Globus pallidus (tissue), 1 donor: Measurements from ENCODE around the gene AKAIN1.
A peak's percentile ranks its signal among the peaks of the same experiment; 100 is the strongest.

ENCODE experiments used
- DNase-seq: peaks from one replicate; pipeline ENCODE4 v3.0.0-alpha.2; 2015; ENCODE audit warnings: low spot score

AKAIN1 gene, protein sequence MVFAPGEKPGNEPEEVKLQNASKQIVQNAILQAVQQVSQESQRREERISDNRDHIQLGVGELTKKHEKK

DNA sequence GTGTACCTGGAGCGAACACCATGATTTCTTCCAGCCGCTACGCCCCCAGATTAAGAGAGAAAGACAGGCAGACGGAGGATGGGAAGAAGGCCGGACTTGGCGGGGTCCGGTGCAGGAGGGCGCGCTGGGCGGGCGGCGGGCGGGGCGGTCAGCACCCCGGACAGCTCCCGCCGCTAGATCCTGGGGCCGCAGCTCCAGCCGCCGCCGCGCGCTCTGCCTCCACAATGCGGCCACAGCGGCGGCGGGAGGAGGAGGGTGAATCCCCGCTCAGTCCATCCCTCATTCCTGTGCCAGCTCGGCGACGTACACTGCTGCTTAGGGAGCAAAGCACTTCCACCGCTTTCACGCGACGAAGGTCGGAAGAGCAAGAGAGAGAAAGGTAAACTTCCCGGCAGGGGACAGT is at the start of gene AKAIN1:
Gene AKAIN1 (minus strand): TSS at position 226 of the 403 bp plus-strand sequence. CDS start 204 bp downstream, at position 22.
- peak; percentile 23 for DNase-seq

DNA sequence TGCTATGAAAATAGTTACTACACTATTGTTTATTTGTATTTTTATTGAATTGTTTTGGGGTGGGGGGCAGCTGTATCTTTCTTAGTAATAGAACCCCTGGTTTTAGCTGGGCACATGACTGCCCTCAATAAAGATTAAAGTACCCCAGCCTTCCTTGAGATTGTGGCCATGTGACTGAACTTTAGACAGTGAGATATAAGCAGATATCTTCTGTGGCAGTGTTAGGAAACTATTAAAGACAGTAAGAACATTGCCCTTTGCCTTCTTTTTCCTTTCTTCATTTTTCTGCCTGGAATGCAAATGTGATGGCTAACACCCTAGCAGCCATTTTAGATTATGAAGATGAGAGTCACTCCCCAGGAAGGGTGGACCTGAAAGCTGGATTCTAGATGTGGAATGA is 47.9 kb upstream of the AKAIN1 start:
- DNase-seq = no peak

DNA sequence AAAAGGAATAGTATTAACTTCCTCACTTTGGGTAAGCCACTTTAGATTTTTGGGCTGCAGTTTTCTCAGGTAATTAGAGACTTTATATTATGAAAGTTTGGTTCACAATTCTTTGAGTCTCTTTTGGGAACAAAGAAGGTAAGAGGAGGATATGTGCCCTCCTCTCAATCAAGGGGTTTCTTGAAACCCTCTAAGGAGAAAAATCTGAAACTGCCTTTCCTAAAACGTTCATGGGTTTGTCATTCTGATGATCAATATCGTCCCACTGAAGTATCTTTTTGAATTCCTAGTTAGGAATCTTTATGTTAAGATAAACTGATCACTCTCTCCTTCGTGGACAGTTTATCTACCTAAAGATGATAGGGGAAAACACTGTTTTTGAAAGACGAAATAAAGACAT is 42.4 kb upstream of the AKAIN1 start:
- no peak for DNase-seq

DNA sequence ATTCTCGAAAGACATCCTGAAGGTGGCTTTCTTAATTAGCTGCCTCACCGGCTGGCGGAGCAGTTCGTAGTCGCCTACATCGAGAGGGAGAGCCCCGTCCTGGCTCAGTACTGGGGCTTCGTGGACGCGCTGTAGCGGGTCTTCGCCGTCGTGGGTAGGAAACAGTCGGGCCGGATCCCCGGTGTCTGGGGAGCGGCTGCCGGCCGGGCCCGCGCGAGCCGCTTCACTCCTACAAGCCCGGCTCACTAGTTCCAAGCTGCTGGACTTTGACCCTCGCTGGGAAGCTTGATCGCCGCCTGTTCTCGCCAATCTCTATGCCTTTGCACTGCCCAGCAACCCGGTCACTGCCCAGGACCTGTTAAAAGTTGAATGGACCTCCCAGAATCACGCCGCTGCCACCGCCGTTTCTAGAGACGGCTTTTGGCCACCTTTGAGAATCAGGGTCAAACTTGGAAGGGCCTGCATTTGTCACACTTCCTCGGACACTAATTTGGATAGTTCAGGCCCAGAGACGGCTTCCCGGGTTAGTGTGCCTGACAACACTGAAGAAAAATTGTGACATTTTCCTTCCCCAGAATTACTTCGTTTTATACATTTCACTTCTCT is 41.4 kb upstream of the AKAIN1 start:
- no peak for DNase-seq

DNA sequence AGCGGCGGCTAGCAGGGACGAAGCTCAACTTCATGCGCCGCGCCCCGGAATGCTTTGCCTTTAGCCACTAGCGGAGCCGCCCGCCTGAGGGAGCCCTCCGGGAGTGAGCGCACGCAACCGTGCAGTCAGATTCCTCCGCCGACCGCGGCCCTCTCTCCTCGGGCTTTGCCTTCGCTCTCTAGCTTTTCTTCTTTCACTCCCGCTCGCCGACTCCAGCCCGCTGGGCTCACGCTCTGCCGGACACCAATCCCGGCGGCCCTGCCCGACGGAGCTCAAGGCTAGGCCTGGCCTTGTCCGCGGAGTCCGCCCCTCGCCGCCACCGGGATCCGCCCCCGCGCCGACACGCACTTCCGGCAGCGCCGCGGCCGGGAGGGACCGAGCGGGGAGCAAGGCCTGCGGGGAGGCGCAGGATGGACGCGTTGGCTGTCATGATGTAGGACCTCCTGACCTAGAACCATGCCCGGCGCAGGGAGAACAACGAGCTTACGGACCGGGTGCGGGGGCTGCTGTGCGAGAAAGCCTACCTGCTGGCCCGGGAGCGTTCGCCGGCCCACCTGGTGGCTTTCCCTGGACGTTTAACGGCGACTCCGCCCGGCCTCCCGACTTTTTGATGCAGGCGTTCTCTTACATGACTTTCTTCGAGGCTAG is 40.8 kb upstream of the AKAIN1 start:
- peak; percentile 90 for DNase-seq

DNA sequence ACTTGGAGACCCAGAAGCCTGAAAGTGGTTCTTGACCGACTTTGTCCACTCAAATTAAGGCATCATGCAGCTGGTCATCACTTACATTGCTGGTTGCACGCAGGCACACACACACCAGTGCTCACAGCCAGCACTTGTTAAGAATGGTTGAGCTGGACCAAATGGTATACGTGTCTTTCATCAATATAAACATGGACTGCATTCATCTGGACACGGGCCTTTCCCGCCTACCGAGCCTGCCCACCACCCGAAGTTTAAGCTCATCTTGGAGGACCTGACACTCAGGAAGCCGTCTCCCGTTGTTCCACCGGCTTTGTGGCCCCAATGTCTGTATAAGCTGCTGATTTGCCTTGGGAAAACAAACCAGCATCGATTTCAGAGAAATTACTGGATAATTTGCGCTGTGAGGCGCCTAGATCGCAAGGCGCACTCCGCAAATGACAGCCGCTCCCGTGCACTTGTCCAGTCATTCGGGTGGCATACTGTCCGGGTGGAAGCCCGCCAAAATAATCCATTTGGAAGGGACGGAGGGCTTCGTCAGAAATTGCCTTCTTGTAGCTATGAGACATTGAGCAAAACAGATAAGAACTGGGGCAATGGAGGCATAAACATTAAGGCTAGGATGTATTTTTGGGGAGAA is 40.1 kb upstream of the AKAIN1 start:
- no peak for DNase-seq

DNA sequence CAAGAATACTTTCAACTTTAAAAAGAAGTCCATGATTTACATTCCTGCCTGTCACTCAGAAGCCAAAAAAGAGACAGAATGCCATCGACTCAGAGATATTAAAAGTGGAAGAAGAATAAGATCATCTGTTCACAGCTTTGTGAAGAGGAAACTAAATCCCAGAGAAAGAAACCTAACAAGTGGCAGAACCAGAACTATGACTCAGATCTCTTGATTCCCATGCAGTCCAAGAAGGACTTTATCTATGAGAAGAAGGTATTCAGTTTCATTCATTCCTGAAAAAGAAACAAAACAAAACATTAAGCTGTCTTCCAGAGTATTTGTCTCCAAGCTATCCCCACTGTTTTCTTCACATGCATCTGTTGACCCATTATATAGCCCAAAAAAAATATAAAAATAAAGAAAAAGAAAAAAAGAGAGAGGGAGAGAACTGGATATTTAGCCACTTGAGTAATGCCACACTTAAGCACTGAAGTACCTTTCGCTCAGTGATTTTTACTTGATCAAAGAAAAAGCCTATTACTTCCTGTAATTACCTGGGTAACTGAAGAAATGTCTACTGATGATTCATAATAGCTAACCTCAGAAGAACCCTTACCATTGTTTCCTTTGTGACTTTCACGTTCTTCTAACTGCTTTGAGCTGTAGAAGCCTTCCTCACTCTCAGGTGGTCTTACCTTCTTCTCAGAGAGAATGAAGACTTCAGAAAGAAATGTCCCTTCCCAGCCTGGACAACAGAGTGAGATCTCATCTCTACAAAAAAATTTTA is 17.7 kb upstream of the AKAIN1 start:
- no peak for DNase-seq

DNA sequence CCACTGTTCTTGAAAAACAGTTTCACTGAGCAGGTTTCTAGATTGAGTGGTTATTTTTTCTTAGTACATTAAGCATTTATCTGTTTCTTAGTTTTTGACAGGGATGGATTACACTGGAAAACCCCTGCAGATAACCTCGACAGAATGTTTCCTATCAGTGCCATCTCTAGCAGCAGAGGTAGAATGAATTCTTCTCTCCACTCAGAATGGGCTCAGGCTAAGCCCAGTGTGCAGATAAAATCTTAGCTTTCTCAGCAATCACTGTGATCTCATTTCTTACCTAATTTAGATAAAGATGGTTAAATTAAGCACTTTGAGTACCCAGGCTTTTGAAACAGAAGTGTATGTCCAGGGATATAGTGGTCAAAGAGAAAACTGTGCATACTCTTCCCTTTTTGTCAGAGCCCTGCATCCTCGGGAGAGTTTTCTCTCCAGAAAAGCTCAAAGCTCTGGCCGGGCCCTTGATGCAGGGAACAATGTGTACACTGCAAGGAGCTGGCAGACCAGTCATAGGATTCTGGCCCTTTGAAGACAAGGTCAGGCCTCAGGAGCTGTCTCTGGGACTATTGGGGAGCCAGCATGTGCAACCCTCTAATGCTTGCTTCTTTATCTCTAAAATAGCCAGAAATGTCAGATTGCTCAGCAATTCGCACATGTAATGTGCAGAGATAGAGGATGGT is 10.6 kb upstream of the AKAIN1 start:
- DNase-seq = no peak

DNA sequence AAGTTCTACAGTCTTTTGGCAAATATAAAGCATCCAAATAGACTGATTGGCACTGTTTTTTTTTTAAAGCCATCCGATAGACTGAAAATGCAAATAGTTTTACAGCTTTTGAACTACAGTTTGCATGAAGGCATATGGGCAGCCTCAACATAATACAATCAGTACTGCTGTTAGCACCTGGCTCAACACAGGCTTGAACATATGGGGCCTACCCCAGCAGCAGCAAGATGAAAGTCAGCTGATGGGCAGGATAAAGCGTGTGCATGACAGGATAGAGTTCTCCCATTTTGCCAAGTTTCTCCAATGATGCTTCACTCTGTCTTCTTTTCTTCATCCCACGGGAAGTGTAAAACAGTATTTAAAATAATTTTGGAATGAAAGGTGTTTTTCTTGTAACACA is 1.3 kb upstream of the AKAIN1 start:
- no peak for DNase-seq

DNA sequence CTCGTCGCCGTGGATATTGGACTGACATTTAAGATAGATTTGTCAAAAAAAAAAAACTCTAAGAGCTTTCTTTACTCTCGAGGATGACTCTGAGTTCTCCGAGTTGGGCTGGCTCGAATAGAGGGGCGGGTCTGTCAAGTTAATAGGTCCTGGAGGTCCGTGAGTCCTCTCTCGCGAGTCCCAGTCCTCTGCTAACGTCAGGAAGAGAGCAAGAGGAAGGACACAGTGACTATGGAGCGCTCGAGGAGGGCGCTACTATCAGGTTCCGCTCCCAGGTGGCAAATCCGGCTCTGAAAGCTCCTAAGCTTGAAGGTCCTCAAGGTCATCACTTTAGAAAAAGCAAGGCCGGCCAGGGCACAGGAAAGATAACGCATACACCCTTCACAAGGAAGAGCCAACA is 404 bp upstream of the AKAIN1 start:
- no peak for DNase-seq

DNA sequence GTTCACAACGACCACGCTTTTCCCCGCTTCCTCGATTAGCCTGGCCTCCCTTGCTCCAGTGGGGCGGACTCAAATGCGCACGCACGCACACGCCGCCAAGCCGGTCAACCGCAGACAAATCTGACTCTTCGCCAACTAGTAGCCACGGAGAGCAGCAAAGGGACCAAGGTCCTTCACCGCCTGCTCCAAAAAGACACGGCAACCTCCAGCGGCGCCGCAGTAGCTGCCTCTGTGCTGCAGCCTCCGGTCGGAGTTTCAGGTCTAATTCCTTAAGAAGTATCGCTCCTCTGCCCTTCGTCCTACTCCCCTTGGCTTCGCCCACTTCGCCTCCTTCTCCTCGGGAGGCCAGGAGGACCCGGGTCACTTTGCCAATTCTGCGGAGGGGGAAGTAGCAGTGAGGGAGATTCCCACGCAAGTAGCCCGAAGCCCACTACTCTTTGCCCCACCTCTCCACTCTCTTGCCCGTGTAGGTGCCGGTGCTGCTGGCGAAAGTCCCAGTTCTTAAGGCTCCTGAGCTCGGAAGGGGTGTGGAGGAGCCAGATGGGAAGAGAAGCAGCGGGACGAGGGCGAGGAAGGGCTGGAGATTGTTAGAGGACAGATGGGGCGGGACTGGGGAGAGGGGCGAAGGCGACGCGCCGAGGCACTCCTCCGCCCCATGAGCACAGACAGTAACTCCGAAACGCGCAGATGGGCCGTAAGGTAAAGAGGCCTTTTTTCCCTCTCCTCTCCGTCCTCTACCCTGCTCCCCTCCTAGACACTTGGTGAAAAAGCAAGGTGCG is 615 bp downstream of the AKAIN1 start:
- no peak for DNase-seq

DNA sequence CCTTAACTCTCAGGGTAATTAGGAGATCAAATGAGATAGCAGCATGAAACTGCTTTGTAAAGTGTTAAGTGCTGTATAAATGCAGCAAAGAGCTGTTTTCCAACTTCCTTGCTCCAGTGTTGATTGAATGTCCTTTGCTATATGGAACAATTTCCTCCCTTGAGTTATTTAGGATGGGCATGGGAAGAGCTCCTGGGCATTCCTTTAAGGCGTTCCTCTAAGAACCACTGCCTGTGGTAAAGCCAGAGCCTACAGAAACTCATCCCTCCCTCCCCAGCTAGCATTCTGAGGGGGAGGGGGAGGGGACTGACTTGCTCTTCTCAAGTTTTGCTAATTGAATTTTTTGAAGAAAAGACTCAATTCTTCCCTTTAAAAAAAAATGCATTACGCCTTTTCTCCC is 1.4 kb downstream of the AKAIN1 start:
- no peak for DNase-seq

DNA sequence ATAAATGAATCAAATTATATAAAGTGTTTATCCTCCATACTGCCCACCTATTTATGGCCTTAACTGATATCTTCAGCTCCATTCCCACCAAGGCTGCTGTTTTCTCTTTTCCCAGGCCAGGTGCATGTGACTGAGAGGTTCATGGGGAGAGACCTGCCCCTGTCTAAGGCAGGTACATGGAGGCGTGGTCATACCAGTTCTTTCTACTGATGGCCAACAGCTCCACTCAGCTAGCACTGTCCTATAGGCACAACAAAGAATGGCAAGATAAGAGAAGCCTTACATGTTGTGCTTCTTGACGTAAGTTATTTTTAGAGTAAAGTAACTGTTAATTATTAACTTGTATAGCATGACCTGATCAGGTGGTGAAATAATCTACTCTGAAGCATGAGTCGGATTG is 16.8 kb downstream of the AKAIN1 start:
- DNase-seq = no peak

DNA sequence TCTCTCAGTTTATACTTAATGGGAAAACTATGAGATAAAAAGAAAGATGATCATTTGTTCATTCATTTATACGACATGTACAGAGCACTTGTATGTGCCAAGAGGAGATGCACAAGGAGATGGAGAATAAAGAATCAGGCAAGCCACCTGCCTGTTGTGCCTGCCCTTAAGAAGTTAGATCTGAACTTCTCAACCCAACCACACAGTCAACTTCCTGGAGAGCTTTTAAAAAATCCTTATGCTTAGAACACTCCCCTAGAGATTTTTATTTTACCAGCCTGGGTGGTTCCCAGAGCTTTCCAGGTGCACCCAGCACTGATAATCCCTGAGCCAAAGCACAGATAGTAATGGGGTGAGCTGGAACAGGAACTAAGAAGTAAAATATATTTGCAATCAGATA is 18.5 kb downstream of the AKAIN1 start:
- no peak for DNase-seq

DNA sequence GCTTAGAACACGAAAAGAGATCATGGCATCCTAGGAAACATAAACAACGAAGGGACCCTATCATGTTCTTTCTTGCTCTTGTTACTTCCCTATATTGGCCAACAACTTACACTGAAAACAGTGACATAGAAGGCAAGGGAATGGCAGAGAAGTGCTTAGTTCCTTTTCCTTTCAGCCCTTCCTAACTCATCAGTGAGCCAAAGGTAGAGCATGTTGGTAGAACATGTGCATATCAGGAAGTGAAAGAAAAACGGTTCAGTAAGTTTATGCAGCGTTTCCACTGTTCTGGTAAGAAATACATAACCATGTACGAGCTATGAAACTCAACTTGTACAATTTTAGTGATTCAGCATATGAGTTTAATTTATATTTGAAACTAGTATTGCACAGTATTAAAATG is 21.7 kb downstream of the AKAIN1 start:
- DNase-seq = no peak

DNA sequence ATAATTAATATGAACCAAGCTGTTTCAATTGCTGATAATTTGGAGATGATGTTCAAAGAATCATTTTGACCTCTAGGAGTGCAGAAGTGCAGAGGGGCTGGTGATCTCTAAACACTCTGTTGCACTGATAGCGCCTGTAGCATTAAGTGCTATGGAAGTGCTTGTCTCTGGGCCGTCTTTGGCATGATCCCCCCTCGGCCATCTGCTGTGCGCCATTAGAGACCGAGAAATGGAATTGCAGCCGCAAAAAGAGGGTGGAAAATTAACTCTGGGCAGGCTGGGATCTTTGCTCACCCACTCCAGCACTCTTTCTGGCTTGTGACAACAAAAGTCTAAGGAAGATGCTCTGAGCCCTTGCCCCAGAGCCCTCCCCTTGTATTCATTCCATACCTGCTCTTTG is 23.4 kb downstream of the AKAIN1 start:
- DNase-seq = no peak

DNA sequence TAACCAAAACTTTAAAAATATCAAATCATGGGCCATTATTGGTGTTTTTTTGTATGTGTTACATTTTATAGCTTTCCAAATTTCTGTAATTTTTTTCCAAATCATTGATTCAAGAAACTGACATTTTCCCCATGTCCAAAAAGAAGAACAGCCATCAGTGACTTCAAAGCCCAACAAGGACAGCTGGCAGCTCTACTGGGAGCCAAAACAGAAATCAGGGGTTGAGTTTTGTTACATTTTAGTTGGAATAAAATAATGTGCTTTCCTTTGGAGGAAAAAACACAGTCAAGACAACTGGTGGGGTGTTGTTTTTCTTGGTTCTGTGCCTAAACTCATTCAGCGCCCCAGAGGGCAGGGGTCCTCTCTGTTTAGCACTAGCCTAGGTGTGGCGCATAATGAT is 23.8 kb downstream of the AKAIN1 start:
- DNase-seq = no peak

DNA sequence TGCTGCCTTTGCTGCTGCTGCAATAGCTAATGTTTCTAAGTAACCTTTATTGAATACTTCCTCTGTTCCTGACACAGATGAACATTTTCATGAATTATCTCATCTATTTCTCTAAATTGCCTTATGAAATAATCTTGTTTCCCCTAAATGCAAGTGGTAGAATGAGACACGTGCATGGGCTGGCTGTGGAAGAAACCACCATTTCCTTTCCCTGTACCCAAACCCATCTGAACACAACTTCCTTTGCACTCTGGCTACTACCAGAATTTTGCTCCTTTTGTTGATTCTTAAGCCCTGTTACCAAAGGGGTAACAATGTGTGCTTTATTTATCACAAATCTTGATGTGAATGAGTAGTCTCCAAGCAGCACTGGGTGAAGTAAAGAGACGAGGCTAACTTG is 29.2 kb downstream of the AKAIN1 start:
- DNase-seq = no peak

DNA sequence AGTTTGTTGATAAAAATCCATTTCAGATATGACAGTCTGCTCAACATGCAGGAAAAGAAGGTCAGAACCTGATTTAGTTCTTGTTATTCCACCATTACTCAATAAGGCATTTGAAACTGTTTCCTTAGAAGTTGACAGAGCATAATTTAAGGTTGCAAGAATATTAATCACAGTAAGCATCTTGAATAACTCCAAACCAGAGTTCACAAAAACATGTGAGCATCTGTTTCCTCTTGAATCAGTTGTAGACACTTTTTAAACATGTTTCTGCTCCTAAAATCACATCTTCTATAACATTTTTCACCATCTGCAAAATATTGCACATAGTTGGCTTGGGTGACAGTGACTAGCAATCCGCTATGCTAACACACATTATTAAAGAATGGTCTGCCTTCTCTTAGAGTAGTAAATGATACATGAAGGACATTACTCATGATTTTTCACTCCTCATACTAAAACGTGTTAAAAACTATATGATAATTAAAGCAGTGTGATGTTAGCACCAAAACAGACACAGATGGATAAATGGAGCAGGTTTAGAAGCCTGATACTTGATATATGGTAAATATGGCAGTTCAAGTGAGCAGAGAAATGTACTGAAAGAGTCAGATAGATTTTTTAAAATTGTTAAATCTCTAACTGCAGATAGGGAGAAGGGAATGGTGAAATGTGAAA is 30.3 kb downstream of the AKAIN1 start:
- no peak for DNase-seq

DNA sequence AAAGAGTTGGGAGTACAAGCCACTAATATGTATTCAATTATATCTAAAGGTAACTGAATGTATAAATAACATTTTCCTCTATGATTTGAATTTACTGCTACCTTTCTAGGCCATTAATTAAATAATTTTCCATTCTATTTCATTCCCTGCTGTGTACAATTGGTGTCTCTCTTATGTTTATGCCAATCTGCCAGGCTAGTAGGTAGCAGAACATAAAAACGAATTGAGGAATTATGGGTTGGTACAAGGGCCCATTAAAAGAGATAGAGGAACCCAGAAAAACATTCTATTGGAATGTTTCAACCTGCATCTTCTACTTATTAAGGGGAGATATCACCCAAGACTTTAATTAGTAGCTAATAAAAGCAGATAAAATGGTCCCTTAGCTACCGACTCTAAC is 32.2 kb downstream of the AKAIN1 start:
- DNase-seq = no peak

DNA sequence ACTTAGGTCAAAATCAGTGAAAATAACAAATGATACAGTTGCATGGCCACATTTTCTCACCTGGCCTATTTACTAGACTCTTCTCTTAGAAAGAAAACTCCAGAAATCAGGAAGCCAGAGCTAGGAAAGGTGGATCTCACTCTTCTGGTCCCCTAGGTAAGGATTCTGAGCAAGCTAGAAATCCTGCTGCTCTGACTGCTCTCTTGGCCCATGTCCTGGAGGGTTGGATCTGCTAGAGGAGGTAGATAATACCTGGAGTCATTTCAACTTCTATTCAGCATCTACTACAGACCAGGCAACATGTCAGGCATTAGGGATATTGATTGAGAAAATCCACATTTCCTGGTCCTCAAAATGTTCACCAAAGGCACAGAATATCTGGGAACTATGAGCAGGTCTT is 34.9 kb downstream of the AKAIN1 start:
- no peak for DNase-seq
